HG03159 (cell line): ENCODE results near the gene FBXW8.

Experiments used
- ATAC-seq: cut with Tn5 transposase; IDR thresholded peaks from one replicate; pipeline ENCODE4 v1.9.1; 2021; ENCODE audit warnings: mild to moderate bottlenecking, moderate library complexity; ENCODE audit not compliant: unreplicated experiment

Gene FBXW8

GRCh38 chr12:116924558-116925453, 14.1 kb downstream of the FBXW8 start:
- peak; percentile 81 for ATAC-seq

DNA sequence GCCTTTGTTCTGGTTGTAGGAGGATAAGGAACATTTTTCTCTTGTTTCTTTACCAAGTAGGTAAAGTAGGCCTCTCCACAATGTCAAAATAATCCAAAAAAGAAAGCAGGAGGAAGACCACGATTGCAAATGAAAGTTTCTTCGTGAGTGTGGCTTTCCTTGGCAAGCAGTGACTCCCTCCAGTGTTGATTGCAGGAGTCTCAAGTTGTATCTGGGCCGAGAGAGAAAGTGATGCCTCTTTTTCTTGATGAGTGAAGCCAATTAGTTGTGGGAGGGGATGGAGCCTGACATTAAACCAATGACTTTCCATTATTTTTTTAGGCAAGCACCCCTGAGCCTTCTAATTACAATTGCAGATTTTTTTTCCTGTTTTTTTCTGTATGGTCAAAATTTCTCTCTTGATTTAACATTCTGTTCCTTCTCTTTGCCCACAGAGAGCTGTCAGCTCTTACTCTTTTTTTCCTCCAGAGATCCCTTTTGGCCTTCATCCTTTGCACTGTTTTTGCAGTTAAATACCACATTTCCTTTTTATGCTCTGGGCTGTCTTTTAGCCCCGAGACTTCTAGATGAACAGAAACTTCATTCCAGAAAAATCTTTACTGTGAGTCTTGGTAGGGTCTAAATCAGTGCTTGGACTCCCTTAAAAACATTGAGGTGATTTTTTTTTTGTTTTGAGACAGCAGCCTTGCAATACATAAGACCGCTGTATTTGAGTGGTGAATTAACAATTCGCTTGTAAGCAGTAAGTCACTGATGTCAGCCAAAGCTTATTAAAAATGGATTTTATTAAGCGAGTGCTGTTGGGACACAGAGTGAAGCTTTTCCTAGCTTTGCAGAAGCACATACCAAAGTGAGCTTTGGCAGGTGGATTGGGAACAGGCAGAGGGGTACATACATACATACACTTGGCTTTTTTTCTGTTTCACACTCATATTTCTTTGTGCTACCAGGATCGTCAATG, 15.8 kb downstream of the FBXW8 start:
- ATAC-seq, result no peak

- no peak for ATAC-seq
These were observed 16.6 kb downstream of the FBXW8 start for GRCh38 chr12:116927244-116927940.

DNA sequence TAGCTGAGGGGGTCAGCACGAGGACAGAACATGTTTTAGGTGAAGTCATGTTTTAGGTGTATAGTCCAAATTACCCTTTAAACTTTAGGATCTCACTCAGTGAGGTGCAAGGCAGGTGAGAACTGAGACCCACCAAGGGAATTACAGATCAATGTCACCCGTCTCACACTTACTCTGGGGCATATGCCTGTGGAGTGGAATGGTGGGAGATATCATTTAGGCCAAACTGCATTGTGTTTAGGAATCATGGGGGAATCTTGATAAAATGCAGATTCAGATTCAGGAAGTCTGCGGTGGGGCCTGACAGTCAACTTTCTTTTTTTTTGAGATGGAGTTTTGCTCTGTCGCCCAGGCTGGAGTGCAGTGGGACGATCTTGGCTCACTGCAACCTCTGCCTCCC, 17.8 kb downstream of the FBXW8 start:
- no peak for ATAC-seq

DNA sequence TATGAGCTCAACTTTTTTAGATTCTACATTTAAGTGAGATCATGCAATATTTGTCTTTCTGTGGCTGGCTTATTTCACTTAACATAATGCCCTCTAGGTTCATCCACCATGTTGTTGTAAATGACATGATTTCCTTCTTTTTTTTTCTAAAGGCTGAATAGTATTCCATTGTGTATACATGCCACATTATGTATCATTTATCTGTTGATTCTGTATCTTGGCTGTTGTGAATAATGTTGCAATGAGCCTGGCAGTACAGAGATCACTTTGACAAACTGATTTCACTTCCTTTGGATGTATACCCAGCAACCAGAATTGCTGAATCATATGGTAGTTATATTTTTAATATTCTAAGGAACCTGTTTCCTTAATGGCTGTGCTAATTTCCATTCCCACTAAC, 19.1 kb downstream of the FBXW8 start:
- ATAC-seq, result no peak

- ATAC-seq, result no peak
These were observed 20.9 kb downstream of the FBXW8 start for GRCh38 chr12:116931665-116932064.

DNA sequence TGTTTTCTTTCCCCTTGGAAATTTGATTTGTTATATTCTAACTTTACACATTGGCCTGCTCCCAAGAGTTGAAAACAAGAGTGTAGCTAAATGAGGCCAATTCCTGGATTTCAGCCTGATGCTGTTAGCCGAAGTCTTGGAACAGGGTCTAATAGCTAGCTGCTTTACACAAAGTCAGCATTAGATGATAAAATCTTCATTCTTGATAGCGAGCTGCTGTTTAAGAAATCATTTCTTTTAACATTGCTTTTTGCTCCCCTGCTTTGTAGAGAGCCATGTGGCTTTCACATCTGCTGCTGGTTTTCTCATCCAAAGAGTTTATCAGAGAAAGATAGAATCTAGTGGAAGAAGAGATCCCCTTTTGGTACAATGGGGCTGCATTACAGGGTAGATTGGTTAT, 22.3 kb downstream of the FBXW8 start:
- ATAC-seq, result no peak

- ATAC-seq, result no peak
These were observed 22.9 kb downstream of the FBXW8 start for GRCh38 chr12:116933512-116934246.

- no peak for ATAC-seq
These were observed 24.4 kb downstream of the FBXW8 start for GRCh38 chr12:116934908-116935705.

GRCh38 chr12:116937640-116938039, 26.9 kb downstream of the FBXW8 start:
- ATAC-seq, result no peak

DNA sequence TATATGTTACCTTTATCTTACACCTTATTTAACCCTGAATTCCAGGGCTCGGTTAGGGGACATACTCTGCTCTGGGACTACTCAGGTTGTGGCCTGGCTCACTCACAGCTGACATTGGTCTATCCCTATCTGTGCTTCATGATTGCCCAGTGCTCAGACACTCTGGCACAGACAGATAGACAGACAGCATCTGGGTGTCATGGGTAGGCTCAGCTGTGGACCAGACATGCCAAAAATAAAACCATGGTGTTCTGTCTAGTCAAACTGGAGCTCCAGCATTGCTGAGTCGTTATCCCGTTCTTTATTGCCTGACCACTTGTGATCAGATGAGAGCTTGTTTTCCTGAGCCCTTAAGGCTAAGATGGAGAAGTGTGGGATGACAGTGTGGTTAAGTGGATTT, 29.0 kb downstream of the FBXW8 start:
- ATAC-seq, result no peak

GRCh38 chr12:116941188-116941587, 30.4 kb downstream of the FBXW8 start:
- ATAC-seq, result no peak

DNA sequence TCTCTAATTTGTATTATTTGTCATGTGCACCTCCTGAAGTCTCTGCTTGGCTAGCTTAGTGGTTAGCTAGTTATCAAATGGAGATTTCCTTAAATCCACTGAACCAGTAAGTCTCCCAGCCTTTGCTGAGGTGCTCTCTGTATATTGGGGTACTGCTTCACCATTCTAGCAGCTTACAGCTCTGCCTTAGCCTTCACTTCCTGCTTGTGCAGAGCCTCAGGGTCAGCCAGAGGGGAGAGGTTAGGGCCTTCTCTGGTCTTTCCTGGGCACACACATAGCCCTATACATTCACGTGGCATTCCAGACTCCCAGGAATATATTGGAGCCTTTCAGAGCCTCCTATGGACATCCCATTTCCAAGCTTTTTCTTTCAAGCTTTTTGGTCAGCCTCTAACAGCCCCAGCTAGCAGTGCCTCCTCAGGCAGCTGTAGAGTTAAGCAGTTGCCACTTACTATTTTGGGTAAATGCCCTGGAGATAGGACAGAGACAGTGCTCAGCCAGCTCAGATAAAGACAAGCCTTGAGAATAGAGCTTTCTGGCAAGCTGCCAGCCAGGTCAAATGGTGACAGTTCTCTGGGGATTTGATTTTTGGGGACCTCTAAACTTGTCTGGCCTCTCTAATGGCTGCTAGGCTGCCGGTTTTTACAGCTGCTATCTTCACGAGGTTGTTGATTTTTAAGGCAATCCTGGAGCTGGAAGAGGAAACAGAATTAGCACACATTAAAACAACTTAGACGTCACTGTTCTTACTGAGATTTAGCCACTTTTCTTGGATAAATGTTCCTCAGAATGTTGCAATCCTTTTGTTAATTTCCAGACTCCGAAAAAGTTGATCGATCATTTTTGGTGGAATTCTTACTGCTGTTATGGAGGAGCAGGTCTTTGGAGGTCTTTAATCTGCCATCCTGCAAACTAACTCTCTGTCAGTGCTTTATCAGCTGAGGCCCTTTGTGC, 32.9 kb downstream of the FBXW8 start:
- ATAC-seq, result no peak

DNA sequence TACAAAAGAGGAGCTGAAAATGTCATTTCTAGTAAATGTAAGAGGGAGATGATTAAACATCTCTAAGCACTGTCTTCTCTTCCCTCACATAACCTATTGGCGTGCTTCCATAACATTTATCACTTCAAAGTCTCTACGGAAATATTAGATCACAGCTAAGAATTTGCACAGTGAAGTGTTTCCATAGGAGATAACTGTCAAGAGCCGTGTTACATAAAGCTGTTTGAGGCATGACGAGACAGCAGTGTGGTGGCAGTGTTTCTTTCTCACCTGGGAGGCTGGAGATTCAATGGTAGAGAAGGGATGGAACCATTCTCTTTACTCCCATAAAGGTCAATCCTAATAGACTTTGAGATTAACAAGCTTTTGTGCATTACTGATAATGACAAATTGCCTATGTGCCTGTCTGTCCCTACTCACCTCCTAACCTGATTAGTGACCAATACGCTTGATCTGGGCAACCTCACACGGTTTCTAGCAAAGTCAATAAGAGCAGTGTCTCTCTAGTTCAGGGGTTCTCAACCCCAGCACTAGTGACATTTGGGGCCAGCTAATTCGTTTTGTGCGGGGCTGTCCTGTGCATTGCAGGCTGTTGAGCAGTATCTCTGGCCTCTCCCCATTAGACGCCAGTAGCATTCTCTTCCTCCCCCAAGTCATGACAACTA, 35.3 kb downstream of the FBXW8 start:
- no peak for ATAC-seq

DNA sequence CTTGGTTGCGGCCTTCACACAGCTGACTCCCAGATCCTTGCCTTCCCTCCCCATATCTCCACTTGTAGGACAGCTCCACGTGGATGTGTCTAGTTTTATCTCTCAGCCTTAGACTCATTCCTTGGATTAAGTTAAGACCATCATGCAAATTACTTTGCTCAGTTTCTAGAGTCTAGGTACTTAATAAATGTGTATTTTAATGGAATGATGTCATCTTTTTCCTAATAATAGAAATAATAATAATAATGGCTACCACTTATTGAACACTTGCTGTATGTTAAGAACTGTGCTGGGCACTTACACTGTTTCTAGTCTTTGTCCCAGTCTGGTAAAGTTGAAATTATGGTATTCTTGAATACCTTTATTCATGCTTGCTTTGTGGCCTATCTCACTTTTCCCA, 37.5 kb downstream of the FBXW8 start:
- no peak for ATAC-seq

GRCh38 chr12:116950628-116951325, 40.0 kb downstream of the FBXW8 start:
- ATAC-seq, result no peak

DNA sequence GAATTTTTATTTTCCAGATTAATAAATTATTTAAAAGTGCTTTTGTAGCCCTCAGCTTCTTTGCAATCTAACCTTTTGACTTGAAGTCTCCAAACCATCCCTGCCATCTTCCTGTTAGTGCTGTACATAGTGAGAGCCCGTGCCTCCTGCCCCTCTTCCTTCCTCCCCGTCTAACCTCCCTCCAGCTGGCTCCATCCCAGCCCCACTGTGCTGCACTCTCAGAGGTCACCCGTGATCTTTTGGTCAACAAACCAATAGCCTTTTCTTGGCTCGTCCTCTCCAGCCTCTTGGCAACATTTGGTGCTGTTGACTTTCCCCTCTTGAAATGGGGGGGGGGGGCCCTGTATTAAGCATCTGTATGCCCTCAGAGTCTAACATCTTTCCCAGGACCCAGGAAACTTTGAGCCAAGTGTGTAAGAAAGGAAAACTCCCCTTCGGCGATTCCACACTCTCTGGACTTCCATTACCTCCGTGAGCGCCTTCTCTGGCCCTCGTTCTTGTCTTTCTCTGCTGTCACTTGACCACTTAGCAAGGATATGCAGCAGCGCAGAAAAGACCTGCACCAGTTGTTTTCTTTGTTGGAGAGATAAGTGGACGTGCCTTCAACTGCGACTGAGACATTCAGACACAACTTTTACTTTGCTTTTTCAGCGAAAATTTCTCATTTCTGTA, 44.1 kb downstream of the FBXW8 start:
- ATAC-seq, result no peak
